Hepatic stellate cell (primary cell): ENCODE data around the gene NYAP2.

ENCODE experiments used
- DNase-seq: peaks from one replicate; pipeline ENCODE4 v3.0.0; 2011; ENCODE audit warnings: low spot score

The NYAP2 gene

GRCh38 chr2:225630824-225631533 lies 231.5 kb downstream of the NYAP2 start:
- no peak for DNase-seq

DNA sequence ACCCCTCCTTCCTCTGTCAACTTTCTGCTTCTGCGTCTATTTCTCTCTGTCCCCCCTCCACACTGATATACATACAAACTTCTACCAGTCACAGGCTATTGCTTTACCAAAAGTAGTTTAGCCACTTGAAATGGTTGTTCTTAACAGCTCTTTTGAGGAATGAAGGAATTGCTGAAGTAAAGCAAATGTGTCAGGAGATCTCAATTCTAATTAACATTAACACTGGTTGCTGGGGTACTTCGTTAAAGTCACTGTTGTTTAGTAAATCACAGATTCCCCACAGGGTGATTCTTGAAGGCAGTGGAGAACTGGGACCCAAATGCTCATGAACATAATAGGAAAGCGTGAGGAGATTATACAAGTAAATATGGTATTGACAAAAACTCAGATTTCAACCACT lies 232.8 kb downstream of the NYAP2 start:
- no peak for DNase-seq

DNA sequence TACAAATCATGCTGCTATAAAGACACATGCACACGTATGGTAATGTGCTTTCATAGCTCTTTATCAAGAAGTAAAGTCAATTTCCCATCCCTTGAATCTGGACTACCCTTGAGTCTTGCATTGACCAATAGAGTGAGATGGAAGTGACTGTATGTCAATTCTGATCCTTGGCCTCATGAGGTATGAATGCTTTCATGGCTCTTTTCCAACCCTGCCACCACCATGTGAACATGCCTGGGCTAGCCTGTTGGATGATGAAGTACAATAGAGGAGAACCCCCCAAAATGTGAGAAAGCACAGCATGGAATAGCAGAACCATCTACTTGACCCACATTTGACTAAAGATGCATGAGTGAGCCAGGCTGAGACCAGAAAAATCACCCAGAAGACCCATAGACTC lies 237.0 kb downstream of the NYAP2 start:
- DNase-seq: no peak

GRCh38 chr2:225637259-225637658 lies 237.7 kb downstream of the NYAP2 start:
- no peak for DNase-seq

GRCh38 chr2:225640550-225640949 lies 241.0 kb downstream of the NYAP2 start:
- no peak for DNase-seq

DNA sequence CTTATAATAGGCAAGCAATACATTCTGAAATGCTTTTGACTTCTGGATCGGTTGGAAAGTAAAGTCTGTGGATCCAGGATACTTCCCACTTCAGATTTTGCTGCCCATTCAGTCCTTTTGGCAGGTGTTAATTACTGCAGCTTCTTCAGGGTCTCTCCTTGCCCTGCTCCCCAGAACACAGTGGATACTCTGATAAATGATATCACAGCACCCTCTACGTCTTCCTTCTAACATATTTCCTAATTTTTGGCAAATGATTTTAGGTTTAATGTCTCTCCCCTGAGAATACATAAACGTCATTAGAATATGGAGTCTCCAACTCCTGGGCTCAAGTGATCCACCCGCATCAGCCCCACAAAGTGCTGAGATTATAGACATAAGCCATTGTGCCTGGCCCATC lies 249.8 kb downstream of the NYAP2 start:
- DNase-seq: no peak

DNA sequence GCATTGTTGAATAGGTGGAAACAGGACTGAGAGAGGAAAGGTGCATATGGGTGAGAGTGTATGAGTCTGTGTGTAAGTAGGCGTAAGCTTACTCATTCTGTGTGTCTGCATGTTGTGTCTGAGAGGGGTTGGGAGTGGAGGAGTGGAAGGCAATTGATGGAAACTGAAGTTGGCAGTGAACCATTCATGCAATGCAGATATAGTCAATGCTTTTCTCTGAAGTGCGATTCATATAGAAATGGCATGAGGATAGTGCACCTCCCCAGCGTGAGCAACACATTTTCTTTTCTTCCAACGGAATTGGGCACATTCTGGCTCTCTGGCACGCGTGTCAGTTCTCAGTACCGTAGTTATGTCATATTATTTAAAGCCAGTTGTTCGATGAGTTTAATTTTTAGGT lies 250.5 kb downstream of the NYAP2 start:
- DNase-seq: no peak

DNA sequence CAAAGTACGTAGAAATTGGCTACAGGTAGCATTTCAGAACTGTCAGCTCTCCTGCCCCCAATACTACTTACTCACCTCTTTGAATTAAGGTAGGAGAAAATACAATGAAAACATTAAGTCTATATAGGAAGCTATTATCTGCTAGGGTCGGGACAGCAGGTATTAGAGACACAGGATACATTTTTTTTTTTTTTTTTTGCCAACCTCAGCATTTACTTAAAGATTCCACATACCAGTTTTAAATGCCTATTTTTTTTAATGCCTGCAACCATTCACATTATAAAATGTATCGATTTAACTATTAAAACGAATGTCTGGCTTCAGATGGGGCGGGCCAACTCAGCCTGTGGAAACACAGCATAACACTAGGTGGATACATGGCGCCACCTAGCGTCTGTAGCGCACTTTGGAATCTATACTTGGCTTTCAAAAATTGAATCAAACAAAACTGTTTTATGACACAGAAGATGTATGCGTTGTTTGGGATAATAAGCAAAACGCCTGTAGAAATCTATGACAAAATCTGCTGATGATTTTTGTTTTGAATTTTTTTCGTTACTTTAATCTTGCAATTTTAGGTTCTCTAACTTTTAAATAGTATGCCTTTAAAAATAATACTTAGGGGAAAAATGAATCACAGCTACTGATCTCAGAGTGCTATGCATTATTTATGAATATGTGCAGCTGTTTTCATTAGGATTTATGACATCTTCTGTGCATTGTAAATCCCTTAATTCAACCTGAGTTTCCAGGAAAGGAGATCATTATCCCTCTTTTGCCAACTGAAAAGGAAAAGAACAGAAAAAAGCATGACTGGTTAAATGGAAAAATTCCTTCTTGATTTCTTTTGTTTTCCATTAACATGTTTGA lies 261.0 kb downstream of the NYAP2 start:
- peak; percentile 35 for DNase-seq

GRCh38 chr2:225662101-225662500 lies 262.6 kb downstream of the NYAP2 start:
- no peak for DNase-seq

- no peak for DNase-seq
Observed at GRCh38 chr2:225667445-225667844, 267.9 kb downstream of the NYAP2 start.

- DNase-seq: peak; percentile 31
Observed at GRCh38 chr2:225668606-225669266, 269.2 kb downstream of the NYAP2 start.

DNA sequence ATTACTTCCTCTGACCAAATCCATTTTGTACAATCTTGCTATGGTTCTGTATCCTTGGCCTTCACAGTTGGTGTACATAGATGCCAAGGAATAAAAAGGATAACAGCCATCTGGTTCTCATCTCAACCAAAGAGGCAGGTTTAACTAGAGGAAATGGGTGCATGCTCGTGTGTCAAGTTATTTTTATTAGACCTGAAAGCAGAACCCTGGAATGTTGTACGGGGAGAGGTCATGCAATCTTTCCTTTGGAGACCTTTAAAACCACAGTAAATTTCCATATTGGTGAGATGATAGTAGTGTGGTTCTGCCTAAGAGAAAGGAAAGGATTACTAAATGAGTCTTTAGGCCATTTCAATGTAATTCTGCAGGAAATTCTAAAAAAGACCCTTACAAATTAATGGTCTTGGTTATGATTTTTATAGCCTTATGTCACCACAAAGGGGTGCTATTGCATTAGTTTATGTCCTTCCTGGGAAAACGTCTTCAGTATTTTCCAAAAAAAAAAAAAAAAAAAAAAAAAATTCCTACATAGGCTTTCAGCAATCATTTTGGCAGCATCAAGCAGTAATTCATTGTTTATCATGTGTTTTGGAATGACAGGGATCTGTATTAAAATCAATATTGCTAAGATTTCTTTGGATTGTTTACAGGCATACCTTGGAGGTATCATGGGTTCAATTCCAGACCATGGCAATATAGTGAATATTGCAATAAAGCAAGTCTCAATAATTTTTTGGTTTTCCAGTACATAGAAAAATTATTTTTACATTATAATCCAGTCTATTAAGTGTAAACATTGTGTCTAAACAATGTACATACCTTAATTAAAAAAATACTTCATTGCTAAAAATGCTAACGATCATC lies 270.8 kb downstream of the NYAP2 start:
- no peak for DNase-seq

GRCh38 chr2:225678792-225679191 lies 279.3 kb downstream of the NYAP2 start:
- DNase-seq: no peak

GRCh38 chr2:225683258-225683657 lies 283.7 kb downstream of the NYAP2 start:
- no peak for DNase-seq

DNA sequence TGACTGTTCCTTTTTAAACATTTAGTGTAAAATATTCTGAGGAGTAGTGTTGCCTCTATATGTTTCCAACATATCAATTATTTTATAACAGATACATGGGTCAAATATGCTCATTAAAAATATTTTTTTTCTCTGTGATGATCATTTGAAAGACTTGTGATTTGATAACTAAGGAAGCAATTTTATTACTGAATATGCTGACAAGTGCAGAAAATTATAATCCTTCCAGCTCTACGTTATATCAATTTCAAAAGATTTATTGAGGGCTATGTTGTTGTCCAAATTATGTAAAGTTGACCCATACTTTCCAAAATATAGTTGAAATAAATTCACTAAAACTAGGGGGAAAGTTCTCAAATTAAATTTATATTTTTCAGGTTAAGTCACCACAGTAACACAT lies 290.6 kb downstream of the NYAP2 start:
- DNase-seq: no peak

DNA sequence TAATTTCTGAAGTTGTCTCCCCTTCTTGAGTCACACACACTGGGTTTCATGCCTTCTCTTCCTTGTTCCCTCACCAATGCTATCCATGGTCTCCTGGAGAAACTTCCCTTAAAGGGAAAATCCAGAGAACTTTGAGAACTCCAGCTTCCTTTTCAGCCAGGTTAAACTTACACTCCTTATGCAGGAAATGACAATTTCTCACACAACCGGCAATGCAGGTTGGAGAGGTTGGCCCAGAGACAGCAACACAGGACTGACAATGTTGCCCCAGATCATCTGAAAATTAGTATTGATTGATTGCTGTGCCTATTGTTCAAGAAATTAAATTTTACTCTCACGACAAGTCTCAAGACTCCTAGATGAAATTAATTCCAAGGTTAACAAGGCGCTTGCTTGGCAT lies 292.2 kb downstream of the NYAP2 start:
- no peak for DNase-seq

DNA sequence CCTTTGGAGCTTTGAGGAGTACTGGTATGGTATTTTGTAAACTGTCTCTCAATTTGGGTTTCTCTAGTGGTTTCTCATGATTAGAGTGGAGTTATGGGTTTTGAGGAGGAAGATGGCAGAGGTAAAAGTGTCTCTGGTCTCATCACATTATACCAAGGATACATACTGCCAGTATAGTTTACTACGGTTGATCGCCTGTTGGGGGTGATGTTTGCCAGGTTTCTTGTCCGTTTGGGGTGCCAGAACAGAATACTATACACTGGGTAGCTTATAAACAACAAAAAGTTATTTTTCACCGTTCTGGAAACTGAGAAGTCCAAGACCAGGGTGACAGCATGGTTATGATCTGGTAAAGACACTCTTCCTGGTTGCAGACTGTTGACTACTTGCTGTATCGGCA lies 293.7 kb downstream of the NYAP2 start:
- no peak for DNase-seq

DNA sequence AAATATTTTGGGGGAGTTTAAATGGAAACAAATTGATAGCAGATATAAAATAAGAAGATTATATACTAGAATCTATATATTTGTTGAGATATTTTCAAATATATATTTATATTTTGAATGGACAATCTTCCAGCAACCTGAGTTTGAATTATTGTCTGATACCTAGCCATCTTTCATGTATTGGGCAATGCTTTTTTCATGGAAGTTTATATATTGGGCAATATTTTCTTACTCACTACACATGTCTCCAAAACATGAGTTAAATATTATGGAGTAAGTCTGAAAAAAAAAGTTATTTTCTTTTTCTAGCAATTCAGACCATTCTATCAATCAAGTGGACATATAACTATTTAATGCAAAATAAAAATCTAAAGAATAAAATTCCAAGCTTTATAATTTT lies 295.2 kb downstream of the NYAP2 start:
- DNase-seq: no peak

GRCh38 chr2:225697936-225698335 lies 298.4 kb downstream of the NYAP2 start:
- DNase-seq: no peak
